ENCODE data around the gene CEP192. TPM values are rescaled to one million over a fixed set of nuclear protein-coding genes. Genes with fewer than 3 reads are reported as not detected.

CEP192 gene
- total RNA-seq, 1 donor from 2014 or later: 14.7 TPM

GRCh38 chr18:13151656-13152055 lies 160.5 kb downstream of the CEP192 start:
- peaks cover 9% of the 10 kb centered on the region for H3K36me3 Mint-ChIP-seq (ENCODE audit: low read depth)
- DNase-seq (ENCODE audit: low spot score): no peak
- H3K4me3 Mint-ChIP-seq (ENCODE audit: unreplicated experiment): no peak overlapping the region
- peaks cover 5% of the 10 kb centered on the region for H3K4me1 Mint-ChIP-seq (ENCODE audit: low read depth)
- peaks cover 35% of the 10 kb centered on the region for H3K9me3 Mint-ChIP-seq (ENCODE audit: low read depth)
- TF ChIP-seq CTCF (IDR thresholded peaks at IDR 0.05): no peak
- no peak overlapping the region for H3K27ac Mint-ChIP-seq (ENCODE audit: unreplicated experiment)
- no peaks in the 10 kb centered on the region for H3K27me3 Mint-ChIP-seq (ENCODE audit: low read depth)

- H3K27ac Mint-ChIP-seq (ENCODE audit: unreplicated experiment): no peak overlapping the region
- H3K9me3 Mint-ChIP-seq (ENCODE audit: low read depth): peaks cover 40% of the 10 kb centered on the region
- no peak for DNase-seq (ENCODE audit: low spot score)
- no peak overlapping the region for H3K4me3 Mint-ChIP-seq (ENCODE audit: unreplicated experiment)
- TF ChIP-seq CTCF (IDR thresholded peaks at IDR 0.05): no peak
- peaks cover 4% of the 10 kb centered on the region for H3K4me1 Mint-ChIP-seq (ENCODE audit: low read depth)
- peaks cover 12% of the 10 kb centered on the region for H3K36me3 Mint-ChIP-seq (ENCODE audit: low read depth)
- H3K27me3 Mint-ChIP-seq (ENCODE audit: low read depth): no peaks in the 10 kb centered on the region
Observed at GRCh38 chr18:13158428-13158827, 167.3 kb downstream of the CEP192 start.

- peak; percentile 86 for TF ChIP-seq CTCF (IDR thresholded peaks at IDR 0.05)
- Mint-ChIP-seq H3K27me3 (ENCODE audit: low read depth) (no peaks in the 10 kb centered on the region), H3K36me3 (ENCODE audit: low read depth) (peaks cover 12% of the 10 kb centered on the region), H3K4me1 (ENCODE audit: low read depth) (peaks cover 11% of the 10 kb centered on the region), H3K9me3 (ENCODE audit: low read depth) (peaks cover 33% of the 10 kb centered on the region), H3K4me3 (ENCODE audit: unreplicated experiment) (no peak overlapping the region), H3K27ac (ENCODE audit: unreplicated experiment) (no peak overlapping the region)
- no peak for DNase-seq (ENCODE audit: low spot score)
Observed at GRCh38 chr18:13159579-13159978, 168.4 kb downstream of the CEP192 start.

GRCh38 chr18:13161276-13161899 lies 170.2 kb downstream of the CEP192 start:
- peaks cover 23% of the 10 kb centered on the region for H3K9me3 Mint-ChIP-seq (ENCODE audit: low read depth)
- no peaks in the 10 kb centered on the region for H3K27me3 Mint-ChIP-seq (ENCODE audit: low read depth)
- H3K4me1 Mint-ChIP-seq (ENCODE audit: low read depth): peaks cover 14% of the 10 kb centered on the region
- peaks cover 10% of the 10 kb centered on the region for H3K36me3 Mint-ChIP-seq (ENCODE audit: low read depth)
- no peak overlapping the region for H3K27ac Mint-ChIP-seq (ENCODE audit: unreplicated experiment)
- DNase-seq (ENCODE audit: low spot score): no peak
- H3K4me3 Mint-ChIP-seq (ENCODE audit: unreplicated experiment): no peak overlapping the region
- no peak for TF ChIP-seq CTCF (IDR thresholded peaks at IDR 0.05)

GRCh38 chr18:13163167-13163927 lies 172.2 kb downstream of the CEP192 start:
- Mint-ChIP-seq H3K4me1 (ENCODE audit: low read depth) (peaks cover 14% of the 10 kb centered on the region), H3K9me3 (ENCODE audit: low read depth) (peaks cover 23% of the 10 kb centered on the region), H3K36me3 (ENCODE audit: low read depth) (peaks cover 14% of the 10 kb centered on the region), H3K27ac (ENCODE audit: unreplicated experiment) (peak overlapping the region; percentile 8), H3K4me3 (ENCODE audit: unreplicated experiment) (no peak overlapping the region), H3K27me3 (ENCODE audit: low read depth) (no peaks in the 10 kb centered on the region)
- DNase-seq (ENCODE audit: low spot score): no peak
- TF ChIP-seq CTCF (IDR thresholded peaks at IDR 0.05): no peak

Measured in chondrocyte (in vitro differentiated cells).